B cell (primary cell): ENCODE measurements around the gene CANX. TPM values are rescaled to one million over a fixed set of nuclear protein-coding genes. Genes with fewer than 3 reads are reported as not detected.

ENCODE experiments used
- ATAC-seq: fragments of 200-7000 bp; cut with Tn5 transposase; one replicate; pipeline ENCODE4 v1.10.0; 2021; ENCODE audit warnings: low read depth, mild to moderate bottlenecking, moderate number of reproducible peaks, moderate library complexity
- CTCF ChIA-PET: fragments of 350-600 bp; sonication (Branson Sonifier 250); formaldehyde crosslinking; loops from one replicate; lab custom pipeline; 2021; ENCODE audit warnings: antibody characterized with exemption, inconsistent platforms; lab: Charles Lee
- POLR2A ChIA-PET: fragments of 350-600 bp; sonication (Branson Sonifier 250); formaldehyde crosslinking; loops from one replicate; lab custom pipeline; 2021; ENCODE audit warnings: antibody characterized with exemption; lab: Charles Lee
- DNase-seq: peaks from one replicate; pipeline ENCODE4 v3.0.0; 2013
- H2AFZ ChIP-seq: 2 replicates; pipeline ENCODE4 v1.6.1; 2012; ENCODE audit warnings: mild to moderate bottlenecking, low read depth, low read length; ENCODE audit not compliant: insufficient read depth, poor library complexity, severe bottlenecking
- H3K27ac ChIP-seq, 2 donors: 1 replicate in 1 of 2; 2 replicates in 1 of 2; pipeline ENCODE4 v1.5.1; 2012 to 2013; ENCODE audit warnings: low read length in 2 of 2, mild to moderate bottlenecking in 2 of 2, moderate library complexity in 1 of 2
- H3K27me3 ChIP-seq, 4 experiments: fragments of 200-600 bp in 1 of 4; sonication (generic) in 1 of 4; replicated peaks in 1 of 4; 1 replicate in 2 of 4; 2 replicates in 2 of 4; pipeline versions ENCODE4 v1.6.1 to v1.7.0; 2013 to 2016; ENCODE audit warnings: low read length in 3 of 4, mild to moderate bottlenecking in 2 of 4, mixed read lengths in 1 of 4, moderate library complexity in 1 of 4; ENCODE audit not compliant: insufficient read depth in 4 of 4, control insufficient read depth in 3 of 4; ENCODE audit errors: control extremely low read depth in 1 of 4
- H3K36me3 ChIP-seq, 2 experiments: replicated peaks in 1 of 2; 1 replicate in 1 of 2; 2 replicates in 1 of 2; pipeline versions ENCODE4 v1.6.1 to v1.7.1; 2013; ENCODE audit warnings: low read length in 1 of 2; ENCODE audit not compliant: insufficient read depth in 2 of 2, control insufficient read depth in 1 of 2; ENCODE audit errors: control extremely low read depth in 1 of 2, extremely low read depth in 1 of 2
- H3K4me1 ChIP-seq, 2 donors: fragments of 200-600 bp in 1 of 2; sonication (generic) in 1 of 2; 1 replicate in 1 of 2; 2 replicates in 1 of 2; pipeline versions ENCODE4 v1.5.1 to v1.6.1; 2013 to 2017; ENCODE audit warnings: low read length in 2 of 2; ENCODE audit not compliant: control insufficient read depth in 2 of 2, insufficient read depth in 2 of 2
- H3K4me2 ChIP-seq: replicated peaks from 2 replicates; pipeline ENCODE3; 2012; ENCODE audit warnings: mild to moderate bottlenecking, low read depth, low read length; ENCODE audit not compliant: poor library complexity, severe bottlenecking
- H3K4me3 ChIP-seq, 5 experiments: fragments of 200-600 bp in 1 of 5; sonication (generic) in 1 of 5; 1 replicate in 3 of 5; 2 replicates in 2 of 5; pipeline versions ENCODE4 v1.5.1 to v1.7.0; 2011 to 2016; ENCODE audit warnings: low read length in 4 of 5, mild to moderate bottlenecking in 4 of 5, low read depth in 2 of 5, control low read depth in 1 of 5, moderate library complexity in 1 of 5; ENCODE audit not compliant: insufficient read depth in 1 of 5; ENCODE audit errors: control extremely low read depth in 1 of 5, extremely low read depth in 1 of 5
- H3K79me2 ChIP-seq: fragments of 200-600 bp; sonication (generic); one replicate; pipeline ENCODE4 v1.6.0; 2016; ENCODE audit warnings: low read length; ENCODE audit not compliant: control insufficient read depth, insufficient read depth
- H3K9ac ChIP-seq: fragments of 200-600 bp; sonication (generic); 2 replicates; pipeline ENCODE4 v1.6.1; 2017; ENCODE audit warnings: mild to moderate bottlenecking, low read length, moderate library complexity
- H3K9me3 ChIP-seq, 3 donors: one replicate each; pipeline versions ENCODE4 v1.6.1 to v1.7.1; 2013; ENCODE audit warnings: low read length in 2 of 3; ENCODE audit not compliant: control insufficient read depth in 2 of 3, insufficient read depth in 1 of 3; ENCODE audit errors: control extremely low read depth in 1 of 3
- H4K20me1 ChIP-seq: 2 replicates; pipeline ENCODE4 v1.6.0; 2012; ENCODE audit warnings: mild to moderate bottlenecking, low read length; ENCODE audit not compliant: insufficient read depth, control insufficient read depth, poor library complexity, severe bottlenecking
- H3K27ac Mint-ChIP-seq: one replicate; pipeline ENCODE4 v1.8.0; 2021; ENCODE audit warnings: mixed read lengths
- H3K27me3 Mint-ChIP-seq: one replicate; pipeline ENCODE4 v1.8.0; 2021; ENCODE audit warnings: mixed read lengths
- H3K4me1 Mint-ChIP-seq: one replicate; pipeline ENCODE4 v1.8.0; 2021; ENCODE audit warnings: mixed read lengths
- H3K4me3 Mint-ChIP-seq: one replicate; pipeline ENCODE4 v1.8.0; 2021; ENCODE audit warnings: mixed read lengths
- H3K9me3 Mint-ChIP-seq: one replicate; pipeline ENCODE4 v1.8.0; 2022; ENCODE audit warnings: mixed read lengths; ENCODE audit not compliant: insufficient read depth
- CTCF ChIP-seq: fragments of 200-600 bp; IDR thresholded peaks from one replicate; pipeline ENCODE4 v1.8.0; 2022; ENCODE audit warnings: antibody characterized with exemption, mild to moderate bottlenecking
- EZH2 ChIP-seq: IDR thresholded peaks from 2 replicates; pipeline ENCODE4 v1.6.1; 2012; ENCODE audit warnings: borderline replicate concordance, low read depth, mild to moderate bottlenecking, moderate library complexity, low read length; ENCODE audit not compliant: insufficient read depth, poor library complexity, severe bottlenecking
- WGBS: methylation state at CpG from one replicate; pipeline ENCODE4 v1.1.5; 2013; ENCODE audit warnings: missing lambda C conversion rate; ENCODE audit not compliant: insufficient coverage; 5-methylcytosine and 5-hydroxymethylcytosine counted together
- intact Hi-C: fragments of 100-400 bp; cut with micrococcal nuclease; formaldehyde crosslinking; loops from one replicate; pipeline ENCODE4 v1.10.0; 2022
- polyA plus RNA-seq: library from polyadenylated mRNA; depleted of rRNA; stranded (reverse); fragments of >200 nt; gene quantifications from 2 replicates; pipeline ENCODE4 v1.2.3, GENCODE V29; 2012
- total RNA-seq, 2 donors: library from RNA; stranded (reverse); fragments of 120-200 nt in 1 of 2; gene quantifications; 1 replicate in 1 of 2; 2 replicates in 1 of 2; pipeline versions ENCODE4 v1.2.3 to v1.2.4, GENCODE V29; 2013 to 2022

The CANX gene
- total and polyA plus RNA-seq, 2 donors (not counting 1 experiment from before 2014, with no cell fraction given), result 21.0 to 179 TPM

DNA sequence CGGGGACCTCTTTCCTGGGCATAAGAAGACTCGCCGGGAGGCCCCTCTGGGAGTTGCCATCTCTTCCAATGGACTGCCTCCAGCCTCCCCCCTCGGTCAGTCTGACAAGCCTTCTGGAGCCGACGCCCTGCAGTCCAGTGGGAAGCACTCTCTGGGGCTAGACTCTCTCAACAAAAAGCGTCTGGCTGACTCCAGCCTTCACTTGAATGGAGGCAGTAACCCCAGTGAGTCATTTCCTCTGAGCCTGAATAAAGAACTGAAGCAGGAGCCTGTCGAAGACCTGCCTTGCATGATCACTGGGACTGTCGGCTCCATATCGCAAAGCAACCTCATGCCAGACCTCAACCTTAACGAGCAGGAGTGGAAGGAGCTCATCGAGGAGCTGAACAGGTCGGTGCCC, 66.6 kb downstream of the CANX start:
- no peaks in the 10 kb centered on the region for H3K27me3 ChIP-seq
- H3K9ac ChIP-seq, result no peak overlapping the region
- no peak overlapping the region for H2AFZ ChIP-seq
- CTCF ChIA-PET, result interaction anchor here (1.0 to 1.7 kb wide), 2 partner anchors 32 to 70 kb away, joined by 3 read pairs; no protein-coding TSS in a partner anchor
- Mint-ChIP-seq H3K4me1 (peaks cover 32% of the 10 kb centered on the region), H3K27ac (no peak overlapping the region), H3K9me3 (no peaks in the 10 kb centered on the region), H3K4me3 (no peak overlapping the region), H3K27me3 (no peaks in the 10 kb centered on the region)
- ATAC-seq, result no peak
- H3K9me3 ChIP-seq, result no peaks in the 10 kb centered on the region
- no peak overlapping the region for H3K27ac ChIP-seq
- 94% methylated on average over 12 of the region's 13 CpGs for WGBS
- TF ChIP-seq CTCF (no peak), EZH2 (no peak)
- intact Hi-C loops, result no loop called here
- peaks cover 14 to 22% of the 10 kb centered on the region in 2 donors for H3K4me1 ChIP-seq
- POLR2A ChIA-PET, result no interaction called here
- DNase-seq, result no peak
- peaks cover 69% of the 10 kb centered on the region for H4K20me1 ChIP-seq
- H3K4me3 ChIP-seq, result no peak overlapping the region
- no peak overlapping the region for H3K4me2 ChIP-seq
- H3K79me2 ChIP-seq, result peaks cover 74% of the 10 kb centered on the region
- H3K36me3 ChIP-seq, result peaks cover 3 to 50% of the 10 kb centered on the region in 2 experiments

DNA sequence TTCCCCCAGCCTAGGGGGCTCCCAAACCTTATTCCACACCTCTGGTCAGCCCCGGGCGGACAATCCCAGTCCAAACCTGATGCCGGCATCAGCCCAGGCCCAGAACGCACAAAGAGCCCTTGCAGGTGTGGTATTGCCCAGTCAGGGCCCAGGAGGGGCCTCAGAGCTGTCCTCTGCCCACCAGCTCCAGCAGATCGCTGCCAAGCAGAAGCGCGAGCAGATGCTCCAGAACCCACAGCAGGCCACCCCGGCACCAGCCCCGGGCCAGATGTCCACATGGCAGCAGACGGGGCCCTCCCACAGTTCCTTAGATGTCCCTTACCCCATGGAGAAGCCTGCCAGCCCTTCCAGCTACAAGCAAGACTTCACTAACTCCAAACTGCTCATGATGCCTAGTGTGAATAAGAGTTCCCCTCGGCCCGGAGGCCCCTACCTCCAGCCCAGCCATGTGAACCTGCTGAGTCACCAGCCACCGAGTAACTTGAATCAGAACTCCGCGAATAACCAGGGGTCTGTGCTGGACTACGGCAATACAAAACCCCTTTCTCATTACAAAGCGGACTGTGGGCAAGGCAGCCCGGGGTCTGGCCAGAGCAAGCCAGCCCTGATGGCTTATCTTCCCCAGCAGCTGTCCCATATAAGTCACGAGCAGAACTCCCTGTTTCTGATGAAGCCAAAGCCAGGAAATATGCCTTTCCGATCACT, 67.4 kb downstream of the CANX start:
- no peaks in the 10 kb centered on the region for H3K27me3 ChIP-seq
- Mint-ChIP-seq H3K9me3 (no peaks in the 10 kb centered on the region), H3K4me1 (peaks cover 29% of the 10 kb centered on the region), H3K27me3 (no peaks in the 10 kb centered on the region), H3K27ac (no peak overlapping the region), H3K4me3 (no peak overlapping the region)
- no peak overlapping the region for H3K9ac ChIP-seq
- H3K4me3 ChIP-seq, result no peak overlapping the region
- ChIA-PET POLR2A (interaction anchor here (0.7 kb wide), 1 partner anchor 93 kb away, joined by 5 read pairs; the partner anchor contains the start of gene MRNIP), CTCF (interaction anchor here (0.6 to 1.7 kb wide), 5 partner anchors 31 to 1080 kb away, joined by 3 to 8 read pairs (median 3); no protein-coding TSS in a partner anchor)
- intact Hi-C loops, result no loop called here
- ATAC-seq (no peak), DNase-seq (no peak)
- H3K4me2 ChIP-seq, result no peak overlapping the region
- H3K36me3 ChIP-seq, result peaks cover 3 to 57% of the 10 kb centered on the region in 2 experiments
- peaks cover 14 to 20% of the 10 kb centered on the region in 2 donors for H3K4me1 ChIP-seq
- H4K20me1 ChIP-seq, result peaks cover 65% of the 10 kb centered on the region
- H3K27ac ChIP-seq, result no peak overlapping the region
- TF ChIP-seq EZH2, result no peak
- no peak for TF ChIP-seq CTCF
- H3K9me3 ChIP-seq, result no peaks in the 10 kb centered on the region
- 83% methylated on average over 20 of the region's 20 CpGs for WGBS
- H2AFZ ChIP-seq, result no peak overlapping the region
- peaks cover 80% of the 10 kb centered on the region for H3K79me2 ChIP-seq
